ENCODE data around the gene ADCY2. TPM values are rescaled to one million over a fixed set of nuclear protein-coding genes. Genes with fewer than 3 reads are reported as not detected.

The ADCY2 gene
- total and polyA plus RNA-seq, 2 experiments from 2014 or later = 23.8 to 74.9 TPM

GRCh38 chr5:7533941-7534340 is 138.0 kb downstream of the ADCY2 start:
- ATAC-seq (peak; percentile 43; the same call in 2 of the 3 replicates), DNase-seq (ENCODE audit: low spot score) (no peak)
- peaks cover 6% of the 10 kb centered on the region; the same call in 1 of the 2 replicates for H3K4me1 ChIP-seq (ENCODE audit: insufficient read depth)

More at GRCh38 chr5:7533941-7534340, 138.0 kb downstream of the ADCY2 start:
- TF ChIP-seq ZNF331 (CRISPR knock-in tag; IDR thresholded peaks at IDR 0.05; ENCODE audit: low read depth) = no peak
- no peak for TF ChIP-seq CREB1 (CRISPR knock-in tag; IDR thresholded peaks at IDR 0.05; ENCODE audit: low read depth)
- TF ChIP-seq CTCF (conservative IDR thresholded peaks at IDR 0.05; ENCODE audit: low read depth in 2 of 2) = peak; percentile 26 to 33; a peak in 2 of 4 replicates
- no peak for TF ChIP-seq STAT1 (IDR thresholded peaks at IDR 0.05; ENCODE audit: unreplicated experiment)
- TF ChIP-seq EZH2phosphoT487 (IDR thresholded peaks at IDR 0.05; ENCODE audit: unreplicated experiment) = no peak
- TF ChIP-seq JUNB (IDR thresholded peaks at IDR 0.05; ENCODE audit: unreplicated experiment) = no peak
- no peak for TF ChIP-seq REST (IDR thresholded peaks at IDR 0.05; ENCODE audit: unreplicated experiment)
- no peak for TF ChIP-seq NANOG (IDR thresholded peaks at IDR 0.05; ENCODE audit: borderline replicate concordance)
- Histone ChIP-seq H3K79me2 (replicated peaks; ENCODE audit: insufficient read depth) (peaks cover 77% of the 10 kb centered on the region), H3K27ac (ENCODE audit: low read depth) (no peak overlapping the region), H4K20me1 (replicated peaks; ENCODE audit: insufficient read depth) (peaks cover 6% of the 10 kb centered on the region), H3K27me3 (ENCODE audit: insufficient read depth) (no peaks in the 10 kb centered on the region), H3K9me2 (ENCODE audit: insufficient read depth) (no peaks in the 10 kb centered on the region; the same call in 1 of the 2 replicates), H3F3A (replicated peaks; ENCODE audit: low read depth) (no peaks in the 10 kb centered on the region; the same call in 1 of the 2 replicates), H2AFZ (no peak overlapping the region), H3K4me3 (no peak overlapping the region), H3K36me3 (ENCODE audit: insufficient read depth) (no peaks in the 10 kb centered on the region; the same call in 1 of the 2 replicates), H3K4me2 (no peak overlapping the region)
- H3K27me3 Mint-ChIP-seq (ENCODE audit: insufficient read depth, low read depth, poor library complexity) = no peaks in the 10 kb centered on the region
- H3K9me3 Mint-ChIP-seq = peaks cover 12% of the 10 kb centered on the region
- H3K27ac Mint-ChIP-seq = no peak overlapping the region
- H3K36me3 Mint-ChIP-seq (ENCODE audit: low read depth) = peaks cover 49% of the 10 kb centered on the region
- peaks cover 15% of the 10 kb centered on the region for H3K4me1 Mint-ChIP-seq
- no peak overlapping the region for H3K4me3 Mint-ChIP-seq

Measured in GM23338 (cell line).